Stimulated activated CD4-positive, alpha-beta T cell treated with anti-CD3 and anti-CD28 coated beads, Interleukin-2, amount 100 ng/mL, for 24 hours (primary cell): ENCODE results near the gene TEKT2.

Experiments
- DNase-seq, 2 donors: peaks; one replicate each; pipeline ENCODE4 v3.0.0-alpha.2; 2020

The TEKT2 gene

GRCh38 chr1:36109041-36109679 is 25.3 kb downstream of the TEKT2 start:
- DNase-seq = peak in 1 of 2 donors; percentile 30

GRCh38 chr1:36111151-36111550 is 27.3 kb downstream of the TEKT2 start:
- DNase-seq = no peak

- no peak for DNase-seq
These were observed 28.9 kb downstream of the TEKT2 start for GRCh38 chr1:36112823-36113222.

GRCh38 chr1:36114371-36114770 is 30.5 kb downstream of the TEKT2 start:
- DNase-seq = no peak

GRCh38 chr1:36115200-36115669 is 31.3 kb downstream of the TEKT2 start:
- no peak for DNase-seq

- no peak for DNase-seq
These were observed 32.0 kb downstream of the TEKT2 start for GRCh38 chr1:36115931-36116330.

GRCh38 chr1:36116901-36117300 is 33.0 kb downstream of the TEKT2 start:
- no peak for DNase-seq

GRCh38 chr1:36118447-36119204 is 34.7 kb downstream of the TEKT2 start:
- DNase-seq = no peak

- no peak for DNase-seq
These were observed 35.6 kb downstream of the TEKT2 start for GRCh38 chr1:36119456-36119855.

- no peak for DNase-seq
These were observed 38.5 kb downstream of the TEKT2 start for GRCh38 chr1:36122062-36123030.

GRCh38 chr1:36123356-36123755 is 39.5 kb downstream of the TEKT2 start:
- DNase-seq = no peak

GRCh38 chr1:36124404-36125128 is 40.7 kb downstream of the TEKT2 start:
- no peak for DNase-seq

GRCh38 chr1:36125129-36125991 is 41.5 kb downstream of the TEKT2 start, which contains the start of gene COL8A2:
TSS of gene COL8A2 (minus strand) at chr1:36125222. CDS start at chr1:36100242, 24,980 bp downstream.
- no peak for DNase-seq

- no peak for DNase-seq
These were observed 42.3 kb downstream of the TEKT2 start for GRCh38 chr1:36126005-36126716.

GRCh38 chr1:36126797-36127500 is 43.1 kb downstream of the TEKT2 start:
- DNase-seq = no peak

GRCh38 chr1:36128126-36128904 is 44.4 kb downstream of the TEKT2 start:
- no peak for DNase-seq

- no peak for DNase-seq
These were observed 45.0 kb downstream of the TEKT2 start for GRCh38 chr1:36128905-36129206.

GRCh38 chr1:36132029-36132428 is 48.1 kb downstream of the TEKT2 start:
- no peak for DNase-seq

GRCh38 chr1:36133484-36133883 is 49.6 kb downstream of the TEKT2 start:
- DNase-seq = no peak
